Naive thymus-derived CD4-positive, alpha-beta T cell (primary cell): Measurements from ENCODE around the gene KCNH8. TPM values are rescaled to one million over a fixed set of nuclear protein-coding genes. Genes with fewer than 3 reads are reported as not detected.
A peak's percentile ranks its signal among the peaks of the same experiment; 100 is the strongest.

ENCODE experiments used
- ATAC-seq: fragments of 150-1000 bp; cut with Tn5 transposase; 2 replicates; pipeline ENCODE4 v1.10.0; 2021; ENCODE audit warnings: mild to moderate bottlenecking, moderate library complexity
- CTCF ChIA-PET: fragments of 350-600 bp; sonication (Branson Sonifier 250); formaldehyde crosslinking; loops from one replicate; lab custom pipeline; 2021; ENCODE audit warnings: antibody characterized with exemption; lab: Charles Lee
- POLR2A ChIA-PET: fragments of 350-600 bp; sonication (Branson Sonifier 250); formaldehyde crosslinking; loops from one replicate; lab custom pipeline; 2021; ENCODE audit warnings: antibody characterized with exemption, inconsistent platforms; lab: Charles Lee
- DNase-seq, 9 donors: peaks; one replicate each; pipeline versions ENCODE4 v3.0.0 to v3.0.0-alpha.2; 2020 to 2022; ENCODE audit warnings: mixed read lengths in 1 of 9
- H3K27ac ChIP-seq: one replicate; pipeline ENCODE4 v1.7.0; 2013; ENCODE audit warnings: mild to moderate bottlenecking, low read depth, low read length, moderate library complexity
- H3K27me3 ChIP-seq, 2 donors: one replicate each; pipeline ENCODE4 v1.7.0; 2013; ENCODE audit warnings: low read length in 2 of 2, mild to moderate bottlenecking in 2 of 2, moderate library complexity in 2 of 2; ENCODE audit not compliant: control insufficient read depth in 2 of 2, insufficient read depth in 2 of 2
- H3K36me3 ChIP-seq, 3 experiments: 1 replicate in 2 of 3; 2 replicates in 1 of 3; pipeline ENCODE4 v1.7.0; 2013; ENCODE audit warnings: low read length in 3 of 3, mild to moderate bottlenecking in 3 of 3, moderate library complexity in 1 of 3; ENCODE audit not compliant: insufficient read depth in 3 of 3, control insufficient read depth in 2 of 3
- H3K4me1 ChIP-seq, 2 donors: one replicate each; pipeline ENCODE4 v1.7.0; 2013; ENCODE audit warnings: low read length in 2 of 2, mild to moderate bottlenecking in 2 of 2, moderate library complexity in 1 of 2; ENCODE audit not compliant: control insufficient read depth in 2 of 2, insufficient read depth in 2 of 2
- H3K4me3 ChIP-seq: 2 replicates; pipeline ENCODE4 v1.7.0; 2013; ENCODE audit warnings: mild to moderate bottlenecking, low read length
- H3K9me3 ChIP-seq, 3 experiments: 1 replicate in 2 of 3; 2 replicates in 1 of 3; pipeline ENCODE4 v1.7.0; 2013; ENCODE audit warnings: low read length in 3 of 3; ENCODE audit not compliant: control insufficient read depth in 2 of 3
- H3K27ac Mint-ChIP-seq, 9 donors: one replicate each; pipeline ENCODE4 v1.8.0; 2020 to 2022; ENCODE audit warnings: mixed read lengths in 9 of 9, mild to moderate bottlenecking in 8 of 9, moderate library complexity in 5 of 9, inconsistent platforms in 2 of 9
- H3K27me3 Mint-ChIP-seq, 5 donors: one replicate each; pipeline ENCODE4 v1.8.0; 2021 to 2022; ENCODE audit warnings: mixed read lengths in 5 of 5, mild to moderate bottlenecking in 1 of 5
- H3K36me3 Mint-ChIP-seq, 5 donors: one replicate each; pipeline ENCODE4 v1.8.0; 2020 to 2022; ENCODE audit warnings: mixed read lengths in 5 of 5, mild to moderate bottlenecking in 3 of 5, inconsistent platforms in 1 of 5
- H3K4me1 Mint-ChIP-seq, 7 donors: one replicate each; pipeline ENCODE4 v1.8.0; 2020 to 2022; ENCODE audit warnings: mixed read lengths in 7 of 7, mild to moderate bottlenecking in 3 of 7, inconsistent platforms in 1 of 7
- H3K4me3 Mint-ChIP-seq, 10 donors: one replicate each; pipeline ENCODE4 v1.8.0; 2020 to 2022; ENCODE audit warnings: mild to moderate bottlenecking in 10 of 10, mixed read lengths in 10 of 10, moderate library complexity in 6 of 10, inconsistent platforms in 2 of 10
- H3K9me3 Mint-ChIP-seq, 11 donors: one replicate each; pipeline ENCODE4 v1.8.0; 2020 to 2022; ENCODE audit warnings: mixed read lengths in 11 of 11, mild to moderate bottlenecking in 4 of 11, inconsistent platforms in 1 of 11, moderate library complexity in 1 of 11
- intact Hi-C, 2 donors: fragments of 100-400 bp; cut with micrococcal nuclease; formaldehyde crosslinking; loops; one replicate each; pipeline ENCODE4 v1.15.1; 2023
- polyA plus RNA-seq, 2 donors: library from polyadenylated mRNA; unstranded; fragments of 300-500 nt; fragmentation: Illumina TruSeq; gene quantifications; one replicate each; pipeline ENCODE4 v1.2.3, GENCODE V29; 2021
- total RNA-seq, 6 experiments: library from RNA in 5 of 6; stranded (reverse) in 5 of 6; gene quantifications; 1 replicate in 5 of 6; 2 replicates in 1 of 6; pipeline ENCODE4 v1.2.3 and lab custom pipeline; 2021 to 2026

The KCNH8 gene
- total and polyA plus RNA-seq, 7 experiments from 2014 or later: 0.16 to 0.29 (median 0.22) TPM; not detected in 4

DNA sequence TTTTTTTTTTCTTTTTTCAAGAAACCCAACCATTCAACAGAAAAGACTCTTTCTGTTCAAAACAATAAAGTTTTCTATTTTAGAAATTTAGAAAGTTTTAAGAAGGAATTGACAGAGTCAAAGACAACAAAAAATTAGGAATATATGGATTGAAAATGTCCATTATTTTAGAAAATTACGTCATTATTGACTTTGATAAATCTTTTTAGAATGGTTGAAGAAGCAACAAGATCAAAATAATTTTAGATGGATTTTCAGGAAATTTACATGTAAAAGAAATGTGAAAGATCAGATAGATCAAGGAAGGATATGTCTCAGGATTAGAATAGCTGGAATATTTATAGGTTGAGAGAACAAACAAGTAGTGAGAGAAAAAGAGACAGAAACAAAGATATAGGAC is 8.4 kb upstream of the KCNH8 start:
- Histone ChIP-seq H3K27ac (no peak overlapping the region), H3K27me3 (no peaks in the 10 kb centered on the region), H3K4me3 (no peak overlapping the region), H3K36me3 (no peaks in the 10 kb centered on the region), H3K9me3 (peaks cover 0 to under 1% (median 0%) of the 10 kb centered on the region in 3 experiments), H3K4me1 (no peaks in the 10 kb centered on the region)
- Mint-ChIP-seq H3K4me1 (no peaks in the 10 kb centered on the region), H3K27ac (no peak overlapping the region), H3K9me3 (peaks cover 0 to 13% (median 0%) of the 10 kb centered on the region in 11 donors), H3K4me3 (no peak overlapping the region), H3K27me3 (peaks cover 28 to 44% (median 35%) of the 10 kb centered on the region in 5 donors), H3K36me3 (peaks cover 0 to 4% (median 0%) of the 10 kb centered on the region in 5 donors)
- intact Hi-C loops: loop anchor here in 1 of 2 donors (10.0 kb wide), 1 partner anchor 725 kb away; no protein-coding TSS in a partner anchor
- DNase-seq (no peak), ATAC-seq (no peak)
- ChIA-PET CTCF (interaction anchor here (0.6 kb wide), 1 partner anchor 1045 kb away, joined by 3 read pairs; no protein-coding TSS in a partner anchor), POLR2A (no interaction called here)

- DNase-seq: peak; percentile 25 to 88 (median 61)
- H3K4me1 Mint-ChIP-seq: peaks cover 8 to 28% (median 21%) of the 10 kb centered on the region in 7 donors
- CTCF ChIA-PET: interaction anchor here (1.2 to 1.6 kb wide), 2 partner anchors 44 to 82 kb away, joined by 5 to 9 read pairs; no protein-coding TSS in a partner anchor
- peak overlapping the region; percentile 25 to 94 (median 84) for H3K27ac Mint-ChIP-seq
- Histone ChIP-seq H3K27ac (peak overlapping the region; percentile 59), H3K27me3 (no peaks in the 10 kb centered on the region), H3K4me3 (peak overlapping the region; percentile 72), H3K4me1 (peaks cover 3 to 17% of the 10 kb centered on the region in 2 donors), H3K9me3 (peaks cover 0 to 4% (median 0%) of the 10 kb centered on the region in 3 experiments), H3K36me3 (no peaks in the 10 kb centered on the region)
- peaks cover 0 to 17% (median 5%) of the 10 kb centered on the region in 11 donors for H3K9me3 Mint-ChIP-seq
- ATAC-seq: peak; percentile 75
- peaks cover 40 to 63% (median 53%) of the 10 kb centered on the region in 5 donors for H3K27me3 Mint-ChIP-seq
- POLR2A ChIA-PET: interaction anchor here (0.6 to 0.9 kb wide), 4 partner anchors 10 to 840 kb away, joined by 3 read pairs; no protein-coding TSS in a partner anchor
- intact Hi-C loops: loop anchor here (1.0 to 10.0 kb wide), 6 partner anchors 82 to 1040 kb away; partner anchors contain the start of genes SGO1 (in 2 of the 2) and RAB5A (in 1 of the 2)
- peaks cover 0 to 5% (median 4%) of the 10 kb centered on the region in 5 donors for H3K36me3 Mint-ChIP-seq
- peak overlapping the region; percentile 90 to 95 (median 93) for H3K4me3 Mint-ChIP-seq
These were observed 1.3 kb upstream of the KCNH8 start for GRCh38 chr3:19146685-19147650.

DNA sequence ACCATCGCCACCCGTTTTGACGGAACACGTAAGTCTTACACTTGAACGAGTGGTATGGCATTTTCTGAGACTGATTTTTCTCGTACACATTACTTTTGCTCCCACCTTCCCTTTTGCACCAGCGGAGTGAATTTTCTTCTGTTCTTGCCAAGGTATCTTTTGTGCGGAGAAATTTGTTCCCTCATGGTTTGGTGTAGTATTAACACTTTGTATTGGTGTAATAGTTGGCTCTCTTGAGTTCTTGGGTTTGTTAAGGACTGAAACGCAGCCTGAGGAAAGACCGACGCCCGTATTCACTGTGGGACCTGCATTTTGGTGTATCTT is 420 bp downstream of the KCNH8 start:
- DNase-seq: peak in 2 of 9 donors; percentile 4 to 6
- POLR2A ChIA-PET: no interaction called here
- Histone ChIP-seq H3K4me1 (peaks cover 3 to 17% of the 10 kb centered on the region in 2 donors), H3K27ac (no peak overlapping the region), H3K27me3 (no peaks in the 10 kb centered on the region), H3K36me3 (no peaks in the 10 kb centered on the region), H3K9me3 (peaks cover 0 to 4% (median 0%) of the 10 kb centered on the region in 3 experiments), H3K4me3 (no peak overlapping the region)
- H3K9me3 Mint-ChIP-seq: peaks cover 0 to 14% (median 5%) of the 10 kb centered on the region in 11 donors
- H3K27me3 Mint-ChIP-seq: peaks cover 27 to 50% (median 41%) of the 10 kb centered on the region in 5 donors
- peaks cover 0 to 5% (median 0%) of the 10 kb centered on the region in 5 donors for H3K36me3 Mint-ChIP-seq
- intact Hi-C loops: loop anchor here in 1 of 2 donors (1.0 to 10.0 kb wide), 3 partner anchors 45 to 734 kb away; no protein-coding TSS in a partner anchor
- H3K4me1 Mint-ChIP-seq: peaks cover 8 to 28% (median 21%) of the 10 kb centered on the region in 7 donors
- peak overlapping the region in 6 of 9 donors; percentile 2 to 67 (median 34) for H3K27ac Mint-ChIP-seq
- CTCF ChIA-PET: no interaction called here
- peak overlapping the region; percentile 71 to 94 (median 82) for H3K4me3 Mint-ChIP-seq
- no peak for ATAC-seq

GRCh38 chr3:19149368-19149767 is 1.1 kb downstream of the KCNH8 start:
- intact Hi-C loops: loop anchor here in 1 of 2 donors (1.0 to 10.0 kb wide), 3 partner anchors 46 to 735 kb away; no protein-coding TSS in a partner anchor
- H3K27me3 Mint-ChIP-seq: peaks cover 27 to 53% (median 39%) of the 10 kb centered on the region in 5 donors

GRCh38 chr3:19151171-19151570 is 2.9 kb downstream of the KCNH8 start:
- Histone ChIP-seq H3K4me1 (peaks cover 2 to 14% of the 10 kb centered on the region in 2 donors), H3K9me3 (no peaks in the 10 kb centered on the region), H3K4me3 (no peak overlapping the region), H3K27me3 (no peaks in the 10 kb centered on the region), H3K36me3 (no peaks in the 10 kb centered on the region), H3K27ac (no peak overlapping the region)
- Mint-ChIP-seq H3K36me3 (peaks cover 0 to 5% (median 0%) of the 10 kb centered on the region in 5 donors), H3K4me1 (peaks cover 8 to 22% (median 18%) of the 10 kb centered on the region in 7 donors), H3K9me3 (peaks cover 0 to 11% (median 1%) of the 10 kb centered on the region in 11 donors), H3K27me3 (peaks cover 36 to 54% (median 47%) of the 10 kb centered on the region in 5 donors), H3K4me3 (no peak overlapping the region), H3K27ac (no peak overlapping the region)
- ChIA-PET POLR2A (no interaction called here), CTCF (interaction anchor here (0.7 kb wide), 1 partner anchor 77 kb away, joined by 3 read pairs; no protein-coding TSS in a partner anchor)
- no peak for DNase-seq
- intact Hi-C loops: no loop called here
- no peak for ATAC-seq

More at GRCh38 chr3:19149368-19149767, 1.1 kb downstream of the KCNH8 start:
- Mint-ChIP-seq H3K4me3 (peak overlapping the region in 5 of 10 donors; percentile 11 to 94 (median 75)), H3K4me1 (peaks cover 8 to 28% (median 21%) of the 10 kb centered on the region in 7 donors), H3K9me3 (peaks cover 0 to 13% (median 5%) of the 10 kb centered on the region in 11 donors), H3K36me3 (peaks cover 0 to 5% (median 0%) of the 10 kb centered on the region in 5 donors), H3K27ac (no peak overlapping the region)
- Histone ChIP-seq H3K9me3 (peaks cover 0 to 4% (median 0%) of the 10 kb centered on the region in 3 experiments), H3K27me3 (no peaks in the 10 kb centered on the region), H3K27ac (no peak overlapping the region), H3K4me3 (no peak overlapping the region), H3K36me3 (no peaks in the 10 kb centered on the region), H3K4me1 (peaks cover 3 to 17% of the 10 kb centered on the region in 2 donors)
- ATAC-seq (no peak), DNase-seq (peak in 6 of 9 donors; percentile 19 to 46 (median 36))
- ChIA-PET POLR2A (no interaction called here), CTCF (interaction anchor here (0.7 kb wide), 1 partner anchor 16 kb away, joined by 3 read pairs; no protein-coding TSS in a partner anchor)

DNA sequence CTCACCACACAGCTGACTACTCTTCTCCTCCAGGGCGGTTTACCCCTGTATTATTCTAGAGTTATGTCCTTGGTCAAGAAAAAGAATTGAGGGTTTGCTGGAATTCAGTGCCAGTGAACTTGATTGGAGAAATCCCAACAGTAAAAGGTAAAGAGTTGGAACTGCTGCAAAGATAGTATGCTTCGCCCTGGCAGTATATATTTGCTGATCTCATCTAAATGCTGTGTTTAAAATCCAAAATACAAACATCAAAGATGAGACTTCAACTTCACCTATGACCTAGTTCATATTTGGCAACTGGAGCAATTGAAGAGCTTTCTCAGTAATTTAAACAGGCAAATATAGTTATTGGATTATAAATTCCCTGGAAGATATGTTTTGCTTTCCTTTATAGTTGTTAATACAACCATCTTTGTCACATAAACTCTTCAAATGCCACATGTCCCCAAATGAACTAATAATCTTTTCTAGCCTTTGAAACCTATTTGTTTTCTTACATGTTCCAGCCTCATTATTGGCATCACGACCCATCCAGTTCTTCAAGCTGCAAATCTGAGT is 6.5 kb downstream of the KCNH8 start:
- Histone ChIP-seq H3K9me3 (no peaks in the 10 kb centered on the region), H3K27me3 (no peaks in the 10 kb centered on the region), H3K27ac (no peak overlapping the region), H3K36me3 (no peaks in the 10 kb centered on the region), H3K4me3 (no peak overlapping the region), H3K4me1 (no peaks in the 10 kb centered on the region)
- peaks cover 0 to 8% (median 0%) of the 10 kb centered on the region in 11 donors for H3K9me3 Mint-ChIP-seq
- no peak overlapping the region for H3K4me3 Mint-ChIP-seq
- CTCF ChIA-PET: no interaction called here
- intact Hi-C loops: no loop called here
- no peak for ATAC-seq
- H3K4me1 Mint-ChIP-seq: peaks cover 0 to under 1% (median 0%) of the 10 kb centered on the region in 7 donors
- no peak for DNase-seq
- POLR2A ChIA-PET: no interaction called here
- peaks cover 16 to 32% (median 26%) of the 10 kb centered on the region in 5 donors for H3K27me3 Mint-ChIP-seq
- no peaks in the 10 kb centered on the region for H3K36me3 Mint-ChIP-seq
- H3K27ac Mint-ChIP-seq: no peak overlapping the region
